ENCODE results near the gene THSD4. TPM values are rescaled to one million over a fixed set of nuclear protein-coding genes. Genes with fewer than 3 reads are reported as not detected.

Gene THSD4
- total RNA-seq, 1 donor from 2014 or later, result 13.1 TPM

- no peak for DNase-seq (ENCODE audit: low read depth in 2 of 2)
Measured at GRCh38 chr15:71328453-71328852, 213.2 kb downstream of the THSD4 start.

- DNase-seq (ENCODE audit: low read depth in 2 of 2), result peak in 1 of 2 donors; percentile 88
Measured at GRCh38 chr15:71329041-71329440, 213.8 kb downstream of the THSD4 start.

- peak in 1 of 2 donors; percentile 47 for DNase-seq (ENCODE audit: low read depth in 2 of 2)
Measured at GRCh38 chr15:71329497-71330260, 214.4 kb downstream of the THSD4 start.

GRCh38 chr15:71330638-71331162 lies 215.4 kb downstream of the THSD4 start:
- no peak for DNase-seq (ENCODE audit: low read depth in 2 of 2)

GRCh38 chr15:71331173-71331572 lies 215.9 kb downstream of the THSD4 start:
- DNase-seq (ENCODE audit: low read depth in 2 of 2), result no peak

GRCh38 chr15:71332431-71333004 lies 217.2 kb downstream of the THSD4 start:
- no peak for DNase-seq (ENCODE audit: low read depth in 2 of 2)

- DNase-seq (ENCODE audit: low read depth in 2 of 2), result no peak
Measured at GRCh38 chr15:71333136-71333700, 217.9 kb downstream of the THSD4 start.

- no peak for DNase-seq (ENCODE audit: low read depth in 2 of 2)
Measured at GRCh38 chr15:71333839-71334238, 218.6 kb downstream of the THSD4 start.

GRCh38 chr15:71334434-71334833 lies 219.2 kb downstream of the THSD4 start:
- no peak for DNase-seq (ENCODE audit: low read depth in 2 of 2)

- DNase-seq (ENCODE audit: low read depth in 2 of 2), result no peak
Measured at GRCh38 chr15:71334873-71335272, 219.6 kb downstream of the THSD4 start.

- no peak for DNase-seq (ENCODE audit: low read depth in 2 of 2)
Measured at GRCh38 chr15:71335591-71335990, 220.3 kb downstream of the THSD4 start.

GRCh38 chr15:71336671-71337070 lies 221.4 kb downstream of the THSD4 start:
- no peak for DNase-seq (ENCODE audit: low read depth in 2 of 2)

- DNase-seq (ENCODE audit: low read depth in 2 of 2), result no peak
Measured at GRCh38 chr15:71337197-71337845, 222.1 kb downstream of the THSD4 start.

GRCh38 chr15:71338265-71338664 lies 223.0 kb downstream of the THSD4 start:
- no peak for DNase-seq (ENCODE audit: low read depth in 2 of 2)

GRCh38 chr15:71338827-71339542 lies 223.7 kb downstream of the THSD4 start:
- DNase-seq (ENCODE audit: low read depth in 2 of 2), result no peak

- no peak for DNase-seq (ENCODE audit: low read depth in 2 of 2)
Measured at GRCh38 chr15:71341811-71342550, 226.7 kb downstream of the THSD4 start.

- DNase-seq (ENCODE audit: low read depth in 2 of 2), result no peak
Measured at GRCh38 chr15:71342658-71343057, 227.4 kb downstream of the THSD4 start.

- no peak for DNase-seq (ENCODE audit: low read depth in 2 of 2)
Measured at GRCh38 chr15:71344316-71344715, 229.0 kb downstream of the THSD4 start.

- DNase-seq (ENCODE audit: low read depth in 2 of 2), result no peak
Measured at GRCh38 chr15:71345186-71345585, 229.9 kb downstream of the THSD4 start.

GRCh38 chr15:71346464-71346863 lies 231.2 kb downstream of the THSD4 start:
- no peak for DNase-seq (ENCODE audit: low read depth in 2 of 2)

- DNase-seq (ENCODE audit: low read depth in 2 of 2), result no peak
Measured at GRCh38 chr15:71348597-71348996, 233.3 kb downstream of the THSD4 start.
